GM21528 (cell line): ENCODE measurements around the gene F12.
A peak's percentile ranks its signal among the peaks of the same experiment; 100 is the strongest.

ENCODE experiments used
- ATAC-seq: cut with Tn5 transposase; IDR thresholded peaks from one replicate; pipeline ENCODE4 v1.9.1; 2021; ENCODE audit warnings: mild to moderate bottlenecking, moderate library complexity; ENCODE audit not compliant: unreplicated experiment, low FRiP score

The F12 gene

DNA sequence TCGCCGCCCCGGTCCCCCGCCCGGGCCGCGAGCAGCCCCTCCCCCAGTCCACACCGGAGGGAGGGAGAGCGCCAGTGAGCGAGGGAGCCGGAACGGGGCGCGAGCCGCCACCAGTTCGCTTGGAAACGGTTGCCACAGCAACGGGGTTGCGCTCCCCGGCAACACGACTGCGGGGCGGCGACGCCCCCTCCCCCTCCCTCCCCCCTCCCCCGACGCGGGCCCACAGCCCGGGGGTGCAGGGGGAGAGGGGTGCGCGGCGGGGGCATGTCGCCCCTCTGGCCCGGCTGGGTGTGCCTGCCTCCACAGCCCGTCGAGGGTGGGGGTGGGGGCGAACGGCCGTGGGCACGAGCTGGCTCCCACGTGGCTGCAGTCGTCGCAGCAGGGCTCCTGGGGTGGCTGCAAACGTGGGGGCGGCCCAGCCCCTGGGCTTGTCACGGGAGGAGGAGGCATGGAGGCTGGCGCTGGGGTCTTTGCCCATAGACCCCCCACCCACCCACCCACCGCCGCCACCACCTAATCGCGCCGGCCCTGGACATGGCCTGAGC, 37.8 kb upstream of the F12 start:
- peak; percentile 23 for ATAC-seq

DNA sequence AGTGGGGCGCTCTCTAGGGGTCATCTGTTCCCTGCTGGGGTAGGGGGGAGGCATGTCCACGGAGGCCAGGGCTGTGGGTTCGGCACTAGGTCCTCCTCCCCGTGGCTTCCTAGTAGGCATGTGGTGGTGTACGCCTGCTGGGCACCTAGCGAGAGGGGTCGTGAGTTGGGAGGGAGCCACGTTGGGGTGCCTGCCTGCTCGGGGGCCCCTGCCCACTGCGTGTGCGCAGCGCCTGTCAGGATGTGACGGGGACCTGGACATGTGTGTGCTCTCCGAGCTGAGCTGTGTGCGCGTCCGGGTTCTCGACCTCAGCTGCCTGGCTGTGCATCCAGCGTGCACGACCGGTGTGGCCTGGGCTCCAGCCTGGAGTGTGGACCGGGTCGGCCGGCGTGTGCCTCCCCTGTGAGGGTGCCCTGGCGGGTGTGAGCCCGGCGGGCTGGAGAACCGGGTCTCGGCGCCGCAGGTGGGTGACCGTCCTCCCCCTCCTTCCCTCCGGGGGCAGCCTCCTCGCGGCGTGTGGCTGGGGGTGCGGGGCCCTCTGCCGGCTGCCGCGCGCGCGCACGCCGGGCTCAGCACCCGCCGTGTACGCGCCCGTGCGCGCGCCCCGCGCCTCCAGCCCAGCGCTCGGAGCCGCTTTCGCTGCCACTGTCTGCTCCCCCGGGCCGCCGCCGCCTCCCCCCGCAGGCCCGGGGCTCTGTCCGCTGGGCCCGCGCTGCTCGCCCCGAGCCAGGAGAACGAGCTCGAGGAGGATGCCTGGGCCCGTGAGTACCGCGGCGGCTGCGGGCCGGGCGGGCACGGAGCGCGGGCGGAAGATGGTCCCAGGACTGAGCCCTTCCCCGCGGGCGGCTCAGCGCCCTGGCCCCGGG, 37.1 kb upstream of the F12 start, which contains the start of gene PRR7:
PRR7 (plus strand) TSS at position 615 of the 866 bp plus-strand sequence. CDS start 8,254 bp downstream, outside the sequence.
- ATAC-seq: peak; percentile 47

DNA sequence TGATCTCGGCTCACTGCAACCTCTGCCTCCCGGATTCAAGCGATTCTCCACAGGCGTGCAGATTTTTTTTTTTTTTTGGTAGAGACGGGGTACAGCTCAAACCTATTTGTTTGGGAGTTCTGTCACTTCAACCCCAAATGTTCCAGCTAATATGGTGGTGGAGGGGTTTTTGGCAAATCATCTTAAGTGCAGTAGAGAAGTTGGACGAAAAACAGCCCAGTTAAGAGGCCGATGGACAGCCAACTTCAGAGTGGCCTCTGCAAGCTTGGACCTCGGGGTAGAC, 36.5 kb upstream of the F12 start:
- ATAC-seq: no peak

DNA sequence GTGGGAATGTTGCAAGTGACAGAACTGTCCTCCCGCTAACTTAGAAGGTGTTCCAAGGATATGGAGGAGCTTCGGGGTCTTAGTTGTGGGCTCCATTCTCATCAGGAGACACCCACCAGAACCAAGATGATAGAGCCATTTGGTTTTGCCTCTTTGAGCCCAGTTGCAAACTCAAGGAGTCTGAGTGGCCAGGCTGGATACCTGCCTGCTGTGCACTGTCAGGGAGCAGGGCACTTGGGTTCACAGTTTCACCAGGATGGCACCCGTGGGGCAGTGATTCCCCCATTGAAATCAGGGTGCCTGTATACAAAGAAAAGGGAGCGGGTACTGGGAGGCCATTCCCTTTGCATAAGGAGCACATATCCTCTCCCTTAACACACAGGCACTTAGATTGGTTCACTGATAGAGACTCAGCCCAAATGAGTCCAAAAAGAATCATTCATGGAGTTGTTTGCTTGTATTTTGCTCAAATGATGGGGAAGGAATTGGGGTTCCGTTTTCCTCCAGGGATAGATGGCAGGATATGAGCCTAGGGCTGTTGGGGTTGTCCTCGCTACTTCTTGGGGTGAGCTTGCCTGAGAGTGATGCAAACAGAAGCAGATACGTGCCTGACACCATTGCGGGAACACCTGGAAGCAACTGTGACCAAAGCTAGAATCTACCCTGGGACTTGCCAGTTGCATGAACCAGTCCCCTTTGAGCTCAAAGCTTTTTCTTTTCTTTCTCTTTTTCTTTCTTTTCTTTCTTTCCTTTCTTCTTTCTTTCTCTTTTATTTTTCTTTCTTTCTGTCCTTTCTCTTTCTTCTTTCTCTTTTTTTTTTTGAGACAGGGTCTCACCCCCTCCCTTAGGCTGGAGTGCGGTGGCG, 35.9 kb upstream of the F12 start:
- ATAC-seq: no peak

DNA sequence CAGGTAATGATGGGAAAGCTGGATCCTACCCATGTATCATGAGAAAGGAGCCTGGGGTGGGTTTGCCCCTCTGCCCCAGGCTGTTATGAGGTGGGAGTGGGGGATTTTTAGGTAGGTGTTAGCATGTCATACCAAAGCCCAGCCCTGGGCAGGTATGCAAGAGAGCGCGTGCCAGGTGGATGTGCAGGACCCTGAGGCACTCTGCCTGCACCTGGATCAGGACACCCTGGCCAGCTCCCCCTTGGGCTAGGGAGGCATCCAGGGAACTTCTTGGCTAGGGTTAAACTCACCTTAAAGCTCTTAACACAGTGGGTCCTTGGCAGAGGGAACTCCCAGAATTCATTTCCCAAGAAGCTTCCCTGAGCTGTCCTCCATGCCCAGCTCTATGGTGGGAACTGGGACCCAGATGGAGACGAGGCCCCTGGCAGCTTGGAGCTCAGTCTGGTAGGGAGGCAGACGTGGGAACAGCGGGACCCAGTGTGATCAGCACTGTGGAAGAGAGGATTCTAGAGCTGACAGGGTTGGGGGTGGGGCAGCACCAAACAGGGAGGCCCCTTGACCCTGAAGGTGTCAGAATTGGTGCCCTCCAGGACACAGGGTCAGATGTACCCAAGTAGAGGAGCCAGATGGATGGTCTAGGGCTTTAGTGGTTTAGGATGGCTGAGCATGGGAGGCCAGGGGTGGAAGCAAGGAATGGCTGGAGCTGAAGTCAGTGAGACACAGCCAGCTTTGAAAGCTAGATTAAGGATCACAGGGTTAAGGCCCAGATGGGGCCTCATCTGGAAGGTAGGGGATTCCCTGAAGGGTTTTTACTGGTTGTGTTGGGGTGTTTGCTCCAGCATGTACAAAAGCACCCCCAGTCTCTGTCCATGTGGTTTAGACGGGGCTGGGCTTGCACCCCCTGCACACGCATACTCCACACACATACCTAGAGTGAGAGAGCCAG, 35.0 kb upstream of the F12 start:
- ATAC-seq: no peak

DNA sequence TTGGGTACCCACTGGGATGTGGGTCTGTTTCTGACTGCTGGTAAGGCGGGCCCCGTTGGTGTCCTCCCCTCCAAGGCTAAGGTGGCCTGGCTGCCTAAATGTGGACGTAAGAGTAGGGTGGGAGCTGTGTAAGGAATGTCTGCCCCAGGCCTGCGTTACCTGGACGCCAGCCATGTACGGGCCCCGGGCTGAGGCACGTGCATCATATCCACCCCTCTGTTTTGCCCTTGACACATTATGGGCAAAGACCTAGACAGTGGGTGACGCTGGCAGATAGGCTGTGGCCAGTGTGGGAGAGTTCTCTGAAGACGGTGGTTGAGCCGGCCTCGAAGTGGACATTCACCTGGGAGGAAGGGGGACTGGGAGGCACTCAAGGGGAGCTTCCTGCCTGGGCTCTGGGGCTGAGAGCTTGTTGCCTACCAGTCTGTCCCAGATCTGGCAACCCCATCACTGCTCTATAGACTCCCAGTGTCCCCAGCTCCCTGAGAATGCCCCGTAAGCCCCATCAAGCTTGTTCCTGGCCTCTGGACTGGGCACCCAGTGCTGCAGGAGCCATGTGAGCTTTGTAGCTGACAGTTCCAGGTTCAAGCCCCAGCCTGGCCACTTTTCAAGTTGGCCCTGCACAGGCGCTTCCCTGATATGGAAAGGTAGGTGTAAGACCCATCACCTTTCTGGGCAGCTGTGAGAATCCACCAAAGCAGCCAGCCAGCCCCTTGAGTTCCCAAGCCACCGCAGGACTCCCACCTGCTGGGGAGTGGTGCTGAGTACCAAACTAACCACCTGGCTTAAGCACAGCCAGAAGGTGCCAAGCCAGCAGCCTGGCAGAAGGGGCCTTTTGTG, 34.0 kb upstream of the F12 start:
- ATAC-seq: no peak

DNA sequence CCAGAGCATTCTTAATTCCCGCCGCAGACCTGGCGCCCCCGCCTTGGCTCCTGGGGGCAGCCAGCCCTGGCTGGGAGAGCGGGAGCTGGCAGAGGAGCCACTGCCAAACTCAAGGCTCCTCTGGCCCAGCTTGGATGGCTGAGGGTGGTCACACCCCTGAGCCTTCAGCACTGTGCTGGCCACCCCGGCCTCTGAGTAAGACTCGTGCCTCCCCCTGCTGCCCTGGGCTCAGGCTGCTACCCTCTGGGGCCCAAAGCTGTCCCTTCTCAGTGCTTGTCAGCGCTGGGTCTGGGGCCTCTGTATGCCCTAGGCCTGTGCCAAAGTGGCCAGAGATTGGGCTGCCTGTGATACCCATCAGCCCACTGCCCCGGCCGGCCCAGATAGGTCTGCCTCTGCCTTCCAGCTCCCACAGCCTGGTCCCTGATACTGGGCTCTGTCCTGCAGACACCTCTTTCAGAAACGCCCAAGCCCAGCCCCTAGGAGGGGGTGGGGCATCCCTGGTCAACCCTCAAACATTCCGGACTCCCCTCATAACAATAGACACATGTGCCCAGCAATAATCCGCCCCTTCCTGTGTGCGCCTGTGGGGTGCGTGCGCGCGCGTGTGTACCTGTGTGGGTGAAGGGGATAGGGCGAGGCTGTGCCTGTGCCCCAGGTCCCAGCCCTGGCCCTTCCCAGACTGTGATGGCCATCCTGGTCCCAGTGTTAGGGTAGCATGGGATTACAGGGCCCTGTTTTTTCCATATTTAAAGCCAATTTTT, 32.9 kb upstream of the F12 start:
- no peak for ATAC-seq

DNA sequence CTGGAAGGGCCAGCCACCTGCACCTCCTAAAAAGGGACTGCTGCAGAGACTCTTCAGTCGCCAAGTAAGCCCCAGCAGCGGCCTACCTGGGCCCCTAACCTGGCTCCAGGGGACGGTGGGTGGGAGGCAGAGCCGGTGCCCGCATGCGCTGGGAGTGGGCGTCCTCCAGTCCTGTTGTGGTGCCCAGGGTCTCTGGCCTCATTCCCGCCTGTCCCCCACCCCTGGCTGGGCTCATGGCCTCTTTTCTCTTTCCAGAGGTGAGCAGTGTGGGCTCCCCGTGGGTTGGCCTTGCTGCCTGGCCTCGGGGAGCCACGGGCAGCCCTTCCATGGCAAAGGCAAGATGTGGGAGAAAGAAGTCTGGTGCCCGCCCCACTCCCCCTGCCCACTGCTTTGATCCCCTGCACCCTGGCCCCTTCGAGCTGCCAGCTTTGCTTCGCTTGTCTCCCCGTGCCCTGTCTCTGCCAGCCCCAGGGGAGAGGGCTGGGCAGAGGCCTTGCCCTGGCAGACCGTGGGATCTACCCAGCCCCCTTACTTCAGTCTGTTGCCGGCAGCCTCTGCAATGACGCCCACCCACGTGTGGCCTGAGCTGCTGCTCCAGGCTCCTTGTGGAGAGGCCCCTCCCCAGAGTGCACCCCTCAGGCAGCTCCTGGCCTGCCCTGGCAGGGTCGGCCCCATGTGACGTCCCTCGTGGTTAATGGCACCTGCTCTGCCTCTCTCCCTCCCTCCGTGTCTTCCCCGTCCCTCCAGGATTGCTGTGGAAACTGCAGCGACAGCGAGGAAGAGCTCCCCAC, 31.8 kb upstream of the F12 start:
- ATAC-seq: no peak

DNA sequence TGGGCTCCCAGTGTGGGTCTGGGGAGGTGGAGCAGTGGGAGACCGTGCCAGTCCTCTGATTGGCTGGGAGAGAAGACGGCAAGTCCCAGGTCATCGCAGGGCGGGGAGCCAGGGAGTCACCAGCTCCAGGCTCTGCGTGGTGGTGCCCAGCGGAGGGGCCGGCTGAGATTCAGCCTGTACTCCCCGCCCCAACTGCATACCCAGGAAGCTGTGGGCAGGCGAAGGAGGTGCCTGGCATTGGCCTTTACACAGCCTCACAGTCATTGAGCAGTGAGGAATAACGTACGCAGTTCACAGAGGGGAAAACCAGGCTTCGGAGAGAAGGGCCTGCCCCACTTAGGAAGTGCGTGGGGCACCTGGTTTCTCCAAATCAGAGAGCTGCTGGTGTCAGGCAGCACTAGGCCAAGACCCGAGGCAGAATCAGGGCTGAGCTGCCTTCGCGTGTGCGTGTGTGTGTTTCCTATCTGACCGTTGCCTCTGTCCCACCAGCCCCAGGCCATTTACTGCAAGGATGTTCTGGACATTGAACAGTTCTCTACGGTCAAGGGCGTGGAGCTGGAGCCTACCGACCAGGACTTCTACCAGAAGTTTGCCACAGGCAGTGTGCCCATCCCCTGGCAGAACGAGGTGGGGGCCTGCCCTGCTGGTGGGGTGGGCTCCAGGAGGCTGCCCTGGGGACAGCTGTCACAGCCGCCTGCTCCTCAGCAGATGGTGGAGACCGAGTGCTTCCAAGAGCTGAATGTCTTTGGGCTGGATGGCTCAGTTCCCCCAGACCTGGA, 31.0 kb upstream of the F12 start:
- no peak for ATAC-seq

DNA sequence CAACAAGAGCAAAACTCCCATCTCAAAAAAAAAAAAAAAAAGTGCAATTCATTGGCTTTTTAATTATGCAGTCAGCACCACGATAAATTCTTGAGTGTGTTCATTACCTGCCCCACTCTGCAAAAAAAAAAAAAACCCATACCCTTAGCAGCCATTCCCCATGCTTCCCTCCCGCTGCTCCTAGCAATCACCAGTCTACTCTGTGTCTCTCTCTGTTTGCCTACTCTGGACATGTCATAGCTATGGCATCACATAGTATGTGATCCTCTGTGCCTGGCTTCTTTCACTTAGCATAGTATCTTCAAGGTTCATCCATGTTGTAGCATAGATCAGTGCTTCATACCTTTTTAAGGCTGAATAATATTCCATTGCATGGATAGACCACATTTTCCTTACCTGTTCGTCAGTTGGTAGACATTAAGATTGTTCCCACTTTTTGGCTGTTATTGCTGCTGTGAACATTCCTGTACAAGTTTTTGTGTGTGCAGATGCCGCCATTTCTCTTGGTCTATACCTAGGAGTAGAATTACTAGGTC, 30.2 kb upstream of the F12 start:
- ATAC-seq: no peak

DNA sequence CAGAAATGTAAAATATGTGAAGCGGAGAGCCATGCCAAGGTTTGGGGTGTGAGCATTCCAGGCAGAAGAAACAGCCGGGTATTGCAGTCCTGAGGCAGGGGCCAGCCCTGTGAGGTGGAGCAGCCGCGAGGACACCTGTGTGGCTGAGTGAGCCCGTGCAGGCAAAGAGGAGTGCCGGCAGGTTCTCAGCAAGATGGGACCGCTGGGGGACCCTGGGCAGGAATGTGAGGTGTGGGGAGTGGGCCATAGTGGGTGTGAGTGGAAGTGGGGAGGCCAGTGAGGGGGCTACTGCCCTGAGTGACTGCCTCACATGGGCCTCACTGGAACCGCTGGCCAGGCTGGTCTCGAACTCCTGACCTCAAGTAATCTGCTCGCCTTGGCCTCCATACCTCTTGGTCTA, 29.1 kb upstream of the F12 start:
- ATAC-seq: no peak

DNA sequence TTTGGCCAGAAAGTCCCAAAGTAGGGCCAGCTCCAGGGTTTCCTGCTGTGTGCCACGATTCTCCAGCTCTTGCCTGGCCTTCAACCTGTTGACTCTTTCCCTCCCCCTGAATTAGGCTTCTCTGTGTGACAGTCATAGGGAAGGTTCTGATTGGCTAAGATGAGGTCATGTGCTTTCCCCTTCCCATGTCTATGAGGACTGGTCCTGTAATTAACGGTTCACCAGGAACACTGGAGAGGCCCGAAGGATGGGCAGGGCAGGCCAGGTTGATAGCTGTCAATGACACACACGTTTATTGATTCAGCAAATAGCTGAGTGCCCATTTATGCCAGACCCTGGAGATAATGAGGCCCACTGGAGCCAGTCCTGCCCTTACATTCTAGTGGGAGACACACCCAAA, 28.3 kb upstream of the F12 start:
- ATAC-seq: no peak

DNA sequence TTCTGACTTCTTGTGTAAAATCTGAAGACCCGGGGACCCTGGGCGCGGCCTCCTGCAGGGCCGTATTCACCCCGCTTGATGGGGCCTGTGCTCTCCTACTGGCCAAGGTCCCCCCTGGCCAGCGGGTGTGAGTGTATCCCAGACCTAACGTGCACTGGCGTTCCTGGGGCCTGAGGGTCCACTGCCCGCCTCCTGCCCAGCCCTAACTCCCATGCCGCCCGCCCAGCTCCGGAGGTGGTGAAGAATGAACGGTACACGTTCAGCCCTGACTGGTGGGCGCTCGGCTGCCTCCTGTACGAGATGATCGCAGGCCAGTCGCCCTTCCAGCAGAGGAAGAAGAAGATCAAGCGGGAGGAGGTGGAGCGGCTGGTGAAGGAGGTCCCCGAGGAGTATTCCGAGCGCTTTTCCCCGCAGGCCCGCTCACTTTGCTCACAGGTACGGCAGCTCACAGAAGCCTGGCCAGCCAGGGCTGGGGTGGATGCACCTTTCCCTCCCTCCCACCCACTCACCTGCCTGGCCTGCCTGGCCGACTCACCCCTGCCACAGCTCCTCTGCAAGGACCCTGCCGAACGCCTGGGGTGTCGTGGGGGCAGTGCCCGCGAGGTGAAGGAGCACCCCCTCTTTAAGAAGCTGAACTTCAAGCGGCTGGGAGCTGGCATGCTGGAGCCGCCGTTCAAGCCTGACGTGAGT, 26.6 kb upstream of the F12 start:
- ATAC-seq: no peak

DNA sequence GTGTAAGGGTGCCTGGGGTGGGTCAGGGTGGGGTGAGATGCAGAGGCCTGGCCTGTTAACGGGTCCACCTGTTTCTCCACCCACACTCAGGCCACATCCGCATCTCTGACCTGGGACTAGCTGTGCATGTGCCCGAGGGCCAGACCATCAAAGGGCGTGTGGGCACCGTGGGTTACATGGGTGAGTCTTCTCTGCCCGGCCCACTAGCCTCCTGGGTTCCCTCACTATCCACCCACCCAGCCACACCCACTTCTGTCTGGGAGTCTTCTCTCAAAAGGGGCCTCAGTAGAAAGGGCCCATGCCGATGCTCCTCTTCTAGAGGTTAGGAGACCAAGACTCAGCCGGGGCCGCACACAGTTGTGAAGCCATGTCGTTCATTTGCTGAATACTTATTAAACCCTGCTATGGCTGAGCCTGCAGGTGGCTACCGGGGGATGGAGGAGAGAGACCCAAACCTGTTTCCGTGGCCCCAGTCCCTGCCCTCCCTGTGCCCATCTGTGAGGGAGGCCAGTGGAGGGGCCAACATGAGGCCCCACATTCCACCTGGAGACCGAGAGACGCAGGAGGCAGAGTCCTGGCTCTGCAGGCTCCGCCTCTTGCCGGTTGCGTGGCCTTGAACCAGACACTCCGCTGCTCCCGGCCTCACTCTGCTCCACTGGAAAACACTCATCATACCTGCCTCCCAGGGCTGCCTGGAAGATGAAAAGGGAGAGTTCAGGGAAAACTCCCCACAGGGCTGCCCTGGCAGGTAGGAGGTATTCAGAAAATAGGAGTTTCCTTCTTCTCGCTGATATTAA, 25.8 kb upstream of the F12 start:
- no peak for ATAC-seq

DNA sequence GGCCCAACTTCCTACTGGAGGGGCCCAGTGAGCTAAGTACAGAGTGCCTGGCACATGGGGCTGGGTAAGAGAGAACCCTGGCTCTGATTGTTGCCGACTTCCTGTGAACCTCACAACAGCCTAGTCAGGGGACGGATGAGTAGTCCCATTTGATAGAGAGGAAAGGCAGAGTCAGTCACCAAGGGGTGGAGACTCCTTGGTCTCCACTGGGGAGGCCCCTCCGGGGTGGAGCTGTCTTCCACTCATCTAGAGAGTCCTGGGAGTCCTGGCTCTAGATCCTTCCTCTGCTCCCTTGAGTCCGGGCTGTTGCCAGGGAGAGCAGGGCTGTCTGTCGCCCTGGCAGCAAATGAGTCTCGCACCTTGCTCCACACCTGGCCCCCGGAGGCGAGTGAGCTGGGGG, 25.1 kb upstream of the F12 start:
- no peak for ATAC-seq
